SKM-1 treated with dmso at 0.1 percent for 144 hours (cell line): ENCODE results near the gene MLH1.
"Not testable (repeated sequence)": the region's sequence is repeated elsewhere in the genome, so short reads cannot be mapped to it uniquely, and the experiment has no call there.

ENCODE experiments used
- DNase-seq: peaks from one replicate; lab custom pipeline; 2025; ENCODE audit not compliant: unreplicated experiment; lab: John Stamatoyannopoulos, UW

The MLH1 gene

GRCh38 chr3:36993326-36994283 is at the start of gene MLH1:
Gene MLH1 (plus strand): TSS chr3:36993518. CDS start chr3:36993548, 30 bp downstream.
- no peak for DNase-seq

- no peak for DNase-seq
Measured at GRCh38 chr3:36943601-36944000, 49.7 kb upstream of the MLH1 start.

GRCh38 chr3:36944012-36944640 is 49.2 kb upstream of the MLH1 start:
- DNase-seq: peak; percentile 61

GRCh38 chr3:36944641-36945270 is 48.6 kb upstream of the MLH1 start, which contains the start of gene TRANK1:
Gene TRANK1 (minus strand): TSS chr3:36945054. CDS start chr3:36944809, 245 bp downstream.
- peak; percentile 19 for DNase-seq

GRCh38 chr3:36945333-36945980 is 47.9 kb upstream of the MLH1 start:
- DNase-seq: no peak

GRCh38 chr3:36947814-36948213 is 45.5 kb upstream of the MLH1 start:
- DNase-seq: not testable (repeated sequence)

GRCh38 chr3:36954452-36955134 is 38.7 kb upstream of the MLH1 start:
- no peak for DNase-seq

GRCh38 chr3:36956155-36956554 is 37.2 kb upstream of the MLH1 start:
- no peak for DNase-seq

- DNase-seq: no peak
Measured at GRCh38 chr3:36957063-36957462, 36.3 kb upstream of the MLH1 start.

- no peak for DNase-seq
Measured at GRCh38 chr3:36957862-36958686, 35.2 kb upstream of the MLH1 start.

GRCh38 chr3:36959821-36960220 is 33.5 kb upstream of the MLH1 start:
- DNase-seq: no peak

GRCh38 chr3:36960502-36960901 is 32.8 kb upstream of the MLH1 start:
- DNase-seq: no peak

- DNase-seq: not testable (repeated sequence)
Measured at GRCh38 chr3:36963008-36963407, 30.3 kb upstream of the MLH1 start.

- no peak for DNase-seq
Measured at GRCh38 chr3:36964331-36964730, 29.0 kb upstream of the MLH1 start.

GRCh38 chr3:36964817-36965216 is 28.5 kb upstream of the MLH1 start:
- no peak for DNase-seq

- DNase-seq: no peak
Measured at GRCh38 chr3:36965440-36965839, 27.9 kb upstream of the MLH1 start.

- no peak for DNase-seq
Measured at GRCh38 chr3:36969085-36969484, 24.2 kb upstream of the MLH1 start.

GRCh38 chr3:36969540-36970432 is 23.5 kb upstream of the MLH1 start:
- DNase-seq: peak; percentile 79

GRCh38 chr3:36972163-36972562 is 21.2 kb upstream of the MLH1 start:
- DNase-seq: no peak
